ENCODE data around the gene RFC3.

DNA sequence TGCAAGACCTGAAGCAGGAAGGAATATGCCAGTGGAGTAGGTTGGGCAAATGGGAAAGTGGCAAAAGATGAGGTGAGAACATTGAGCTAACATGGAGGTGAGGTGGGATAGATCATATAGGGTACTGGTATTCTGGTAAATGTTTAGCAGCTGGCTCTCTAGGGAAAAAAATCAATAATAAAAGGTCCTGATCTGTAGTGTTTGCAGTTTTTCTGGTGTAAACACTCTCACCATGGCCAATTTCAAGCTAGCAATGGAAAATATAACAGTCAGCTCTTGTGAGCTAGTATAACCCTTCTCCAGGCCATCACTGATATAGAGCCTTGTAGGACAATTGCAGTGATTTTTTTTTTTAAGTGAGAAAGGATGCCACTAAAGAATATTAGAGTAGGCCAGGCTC is 31.3 kb downstream of the RFC3 start:
- TF ChIP-seq, protein P1, sequence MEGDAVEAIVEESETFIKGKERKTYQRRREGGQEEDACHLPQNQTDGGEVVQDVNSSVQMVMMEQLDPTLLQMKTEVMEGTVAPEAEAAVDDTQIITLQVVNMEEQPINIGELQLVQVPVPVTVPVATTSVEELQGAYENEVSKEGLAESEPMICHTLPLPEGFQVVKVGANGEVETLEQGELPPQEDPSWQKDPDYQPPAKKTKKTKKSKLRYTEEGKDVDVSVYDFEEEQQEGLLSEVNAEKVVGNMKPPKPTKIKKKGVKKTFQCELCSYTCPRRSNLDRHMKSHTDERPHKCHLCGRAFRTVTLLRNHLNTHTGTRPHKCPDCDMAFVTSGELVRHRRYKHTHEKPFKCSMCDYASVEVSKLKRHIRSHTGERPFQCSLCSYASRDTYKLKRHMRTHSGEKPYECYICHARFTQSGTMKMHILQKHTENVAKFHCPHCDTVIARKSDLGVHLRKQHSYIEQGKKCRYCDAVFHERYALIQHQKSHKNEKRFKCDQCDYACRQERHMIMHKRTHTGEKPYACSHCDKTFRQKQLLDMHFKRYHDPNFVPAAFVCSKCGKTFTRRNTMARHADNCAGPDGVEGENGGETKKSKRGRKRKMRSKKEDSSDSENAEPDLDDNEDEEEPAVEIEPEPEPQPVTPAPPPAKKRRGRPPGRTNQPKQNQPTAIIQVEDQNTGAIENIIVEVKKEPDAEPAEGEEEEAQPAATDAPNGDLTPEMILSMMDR (IDR thresholded peaks at IDR 0.05), result no peak
- TF ChIP-seq POLR2A (IDR thresholded peaks at IDR 0.05) (no peak), EP300 (IDR thresholded peaks at IDR 0.05) (no peak)
